Subcutaneous adipose tissue (tissue), 4 donors: ENCODE data around the gene NSUN7. TPM values are rescaled to one million over a fixed set of nuclear protein-coding genes. Genes with fewer than 3 reads are reported as not detected.

Experiments
- total RNA-seq, 4 donors: library from RNA; depleted of rRNA; stranded (reverse); fragments of >200 nt; gene quantifications; one replicate each; pipeline ENCODE4 v1.1.0, GENCODE V29; 2016
- TF ChIP-seq, protein P1 (sequence below): fragments of 450-650 bp; IDR thresholded peaks from one replicate; pipeline ENCODE4 v1.5.1; 2016; ENCODE audit warnings: low read depth, mild to moderate bottlenecking, control low read depth, antibody characterized with exemption, moderate library complexity

The NSUN7 gene
- total RNA-seq, 4 donors from 2014 or later, result 0.16 to 4.0 (median 1.3) TPM

DNA sequence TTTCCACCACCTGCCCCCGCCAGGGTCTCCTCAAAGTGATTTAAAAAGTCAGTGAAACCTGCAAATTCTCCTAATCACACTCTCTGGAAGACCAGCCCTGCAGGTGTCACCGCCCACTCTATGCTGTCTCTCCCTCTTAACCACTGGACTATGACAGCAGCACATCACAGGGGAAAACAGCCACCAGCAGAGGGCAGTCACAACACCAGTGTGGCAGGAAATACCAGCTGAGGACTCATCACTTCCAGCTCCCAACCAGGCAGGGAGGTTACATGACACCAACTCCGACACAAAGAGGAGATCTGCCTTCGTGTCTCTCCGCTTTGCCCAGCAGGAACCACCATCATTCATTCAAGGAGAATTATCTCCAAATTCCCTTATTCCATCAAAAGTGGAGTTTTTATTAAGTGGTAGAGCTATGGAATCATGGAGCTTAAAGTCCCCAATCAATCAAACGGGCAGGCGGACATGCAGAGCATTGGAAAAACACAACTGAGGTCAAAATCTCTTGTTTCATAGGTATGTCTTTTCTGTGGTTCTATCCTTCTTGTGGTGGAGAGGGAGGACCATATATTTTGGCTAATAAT lies 91.3 kb downstream of the NSUN7 start:
- TF ChIP-seq, protein P1, sequence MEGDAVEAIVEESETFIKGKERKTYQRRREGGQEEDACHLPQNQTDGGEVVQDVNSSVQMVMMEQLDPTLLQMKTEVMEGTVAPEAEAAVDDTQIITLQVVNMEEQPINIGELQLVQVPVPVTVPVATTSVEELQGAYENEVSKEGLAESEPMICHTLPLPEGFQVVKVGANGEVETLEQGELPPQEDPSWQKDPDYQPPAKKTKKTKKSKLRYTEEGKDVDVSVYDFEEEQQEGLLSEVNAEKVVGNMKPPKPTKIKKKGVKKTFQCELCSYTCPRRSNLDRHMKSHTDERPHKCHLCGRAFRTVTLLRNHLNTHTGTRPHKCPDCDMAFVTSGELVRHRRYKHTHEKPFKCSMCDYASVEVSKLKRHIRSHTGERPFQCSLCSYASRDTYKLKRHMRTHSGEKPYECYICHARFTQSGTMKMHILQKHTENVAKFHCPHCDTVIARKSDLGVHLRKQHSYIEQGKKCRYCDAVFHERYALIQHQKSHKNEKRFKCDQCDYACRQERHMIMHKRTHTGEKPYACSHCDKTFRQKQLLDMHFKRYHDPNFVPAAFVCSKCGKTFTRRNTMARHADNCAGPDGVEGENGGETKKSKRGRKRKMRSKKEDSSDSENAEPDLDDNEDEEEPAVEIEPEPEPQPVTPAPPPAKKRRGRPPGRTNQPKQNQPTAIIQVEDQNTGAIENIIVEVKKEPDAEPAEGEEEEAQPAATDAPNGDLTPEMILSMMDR, result no peak

- TF ChIP-seq, protein P1, result no peak
These were observed 92.6 kb downstream of the NSUN7 start for GRCh38 chr4:40842318-40842717.

DNA sequence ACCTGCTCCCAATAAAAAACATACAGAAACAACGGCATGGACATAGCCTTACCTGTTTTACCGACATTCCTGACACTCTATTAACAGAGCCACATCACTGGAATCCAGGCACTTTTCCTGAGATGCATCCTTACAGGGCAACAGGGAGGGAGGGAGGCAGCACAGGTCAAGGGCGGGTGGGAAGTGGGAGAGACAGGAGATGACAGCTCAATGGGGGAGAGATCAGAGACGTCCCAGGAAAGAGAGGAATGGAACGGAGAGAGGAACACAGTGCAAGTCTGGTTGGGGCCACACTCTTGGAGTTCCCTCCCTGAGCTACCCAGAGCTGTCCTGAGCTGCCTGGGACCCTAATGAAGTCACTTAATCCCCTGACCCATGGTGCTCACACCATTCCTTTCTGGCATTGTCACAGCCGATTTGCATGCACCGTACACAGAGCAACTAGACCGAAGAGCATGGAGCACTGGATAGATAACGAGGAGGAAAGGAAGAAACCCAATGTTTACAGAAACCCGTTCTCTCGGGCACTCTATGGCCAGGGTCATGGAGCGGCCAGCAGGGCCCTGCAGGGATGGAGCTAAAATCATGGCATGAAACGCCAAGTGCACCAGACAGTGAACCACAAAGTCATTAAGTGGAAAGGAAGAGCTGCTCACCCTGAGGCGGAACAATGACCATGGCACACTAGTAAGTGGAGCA lies 93.1 kb downstream of the NSUN7 start:
- TF ChIP-seq, protein P1, result no peak

DNA sequence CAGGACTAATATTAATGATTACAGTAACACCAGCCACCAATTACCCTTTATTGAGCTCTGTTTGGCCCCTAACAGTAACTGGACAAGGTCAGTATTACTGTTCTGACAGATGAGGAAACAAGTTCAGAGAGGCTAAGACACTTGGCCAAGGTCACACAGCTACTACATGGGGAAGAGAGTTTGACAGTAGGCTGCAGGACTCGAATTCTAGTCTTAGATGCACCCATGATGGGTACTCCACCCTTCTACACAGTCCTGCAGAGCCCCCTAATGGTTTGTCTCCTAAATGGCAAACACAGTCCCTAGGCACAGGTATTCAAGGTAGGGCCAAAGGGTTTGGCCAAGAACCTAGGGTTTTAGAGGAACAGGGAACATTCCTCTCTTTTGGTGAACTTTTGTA lies 93.9 kb downstream of the NSUN7 start:
- TF ChIP-seq, protein P1, result no peak

GRCh38 chr4:40844261-40844660 lies 94.5 kb downstream of the NSUN7 start:
- TF ChIP-seq, protein P1, result no peak

GRCh38 chr4:40845154-40845835 lies 95.5 kb downstream of the NSUN7 start:
- TF ChIP-seq, protein P1, result no peak

GRCh38 chr4:40846532-40846931 lies 96.8 kb downstream of the NSUN7 start:
- TF ChIP-seq, protein P1, result no peak
